ENCODE results near the gene FRK. TPM values are rescaled to one million over a fixed set of nuclear protein-coding genes. Genes with fewer than 3 reads are reported as not detected.

Gene FRK
- total and polyA plus RNA-seq, 9 donors, result 0.38 to 3.5 (median 1.1) TPM

DNA sequence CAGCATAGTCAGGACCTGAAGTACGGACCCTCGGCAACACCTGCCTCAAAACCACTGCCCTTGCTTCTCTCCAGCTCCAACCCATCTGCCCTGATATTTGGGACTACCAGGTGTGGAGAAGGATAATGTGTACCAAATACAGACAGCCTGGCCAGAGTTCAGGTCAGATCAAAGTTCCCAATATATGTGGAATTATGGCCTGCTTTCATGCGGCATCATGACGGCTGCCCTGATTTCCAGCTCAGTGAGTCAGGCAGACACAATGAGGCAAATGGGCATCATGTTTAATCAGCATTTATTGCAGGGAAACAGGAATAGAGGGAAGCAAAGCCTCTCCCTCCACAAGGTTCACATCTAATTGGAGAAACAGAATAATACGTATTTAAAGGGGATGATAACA is 57.9 kb downstream of the FRK start:
- Histone ChIP-seq H3K4me3 (no peak overlapping the region), H3K36me3 (no peaks in the 10 kb centered on the region), H3K27me3 (no peaks in the 10 kb centered on the region), H3K9me3 (no peaks in the 10 kb centered on the region), H3K27ac (no peak overlapping the region), H3K4me1 (ENCODE audit: insufficient read depth) (no peaks in the 10 kb centered on the region)
- TF ChIP-seq, protein P1, sequence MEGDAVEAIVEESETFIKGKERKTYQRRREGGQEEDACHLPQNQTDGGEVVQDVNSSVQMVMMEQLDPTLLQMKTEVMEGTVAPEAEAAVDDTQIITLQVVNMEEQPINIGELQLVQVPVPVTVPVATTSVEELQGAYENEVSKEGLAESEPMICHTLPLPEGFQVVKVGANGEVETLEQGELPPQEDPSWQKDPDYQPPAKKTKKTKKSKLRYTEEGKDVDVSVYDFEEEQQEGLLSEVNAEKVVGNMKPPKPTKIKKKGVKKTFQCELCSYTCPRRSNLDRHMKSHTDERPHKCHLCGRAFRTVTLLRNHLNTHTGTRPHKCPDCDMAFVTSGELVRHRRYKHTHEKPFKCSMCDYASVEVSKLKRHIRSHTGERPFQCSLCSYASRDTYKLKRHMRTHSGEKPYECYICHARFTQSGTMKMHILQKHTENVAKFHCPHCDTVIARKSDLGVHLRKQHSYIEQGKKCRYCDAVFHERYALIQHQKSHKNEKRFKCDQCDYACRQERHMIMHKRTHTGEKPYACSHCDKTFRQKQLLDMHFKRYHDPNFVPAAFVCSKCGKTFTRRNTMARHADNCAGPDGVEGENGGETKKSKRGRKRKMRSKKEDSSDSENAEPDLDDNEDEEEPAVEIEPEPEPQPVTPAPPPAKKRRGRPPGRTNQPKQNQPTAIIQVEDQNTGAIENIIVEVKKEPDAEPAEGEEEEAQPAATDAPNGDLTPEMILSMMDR (IDR thresholded peaks at IDR 0.05), result no peak
- TF ChIP-seq POLR2A (IDR thresholded peaks at IDR 0.05), result no peak
- TF ChIP-seq EP300 (IDR thresholded peaks at IDR 0.05), result no peak
- WGBS, 3 donors, result 94 to 97% (median 95%) methylated on average over 5 of the region's 5 CpGs
- DNase-seq, result no peak
- intact Hi-C loops (cut with DNase I), result no loop called here

DNA sequence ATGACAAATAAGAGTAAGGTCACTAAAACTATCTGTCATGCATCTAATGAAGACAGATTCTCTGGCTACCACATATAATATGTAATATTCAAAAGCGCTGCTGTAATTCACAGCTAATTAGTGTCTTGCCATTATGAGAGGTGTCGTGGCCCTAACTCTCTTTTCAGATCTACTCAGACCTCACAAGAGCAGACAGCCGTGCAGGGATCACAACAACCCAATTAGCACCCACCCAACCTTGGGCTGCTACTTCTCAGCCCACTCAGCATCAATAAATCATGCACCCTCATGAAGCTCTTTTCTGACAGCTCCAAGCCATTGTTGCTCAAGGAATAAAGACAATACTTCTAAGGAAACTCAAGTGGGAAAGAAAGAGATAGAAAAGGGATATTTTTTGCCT is 61.5 kb downstream of the FRK start:
- no peaks in the 10 kb centered on the region for H3K9me3 ChIP-seq
- H3K4me3 ChIP-seq, result no peak overlapping the region
- H3K4me1 ChIP-seq (ENCODE audit: insufficient read depth), result no peaks in the 10 kb centered on the region
- H3K27ac ChIP-seq, result no peak overlapping the region
- 68 to 78% (median 76%) methylated on average over 3 of the region's 3 CpGs for WGBS, 3 donors
- DNase-seq, result no peak
- H3K36me3 ChIP-seq, result no peaks in the 10 kb centered on the region
- intact Hi-C loops (cut with DNase I), result no loop called here
- TF ChIP-seq, protein P1 (IDR thresholded peaks at IDR 0.05), result no peak
- no peak for TF ChIP-seq EP300 (IDR thresholded peaks at IDR 0.05)
- TF ChIP-seq POLR2A (IDR thresholded peaks at IDR 0.05), result no peak
- no peaks in the 10 kb centered on the region for H3K27me3 ChIP-seq

DNA sequence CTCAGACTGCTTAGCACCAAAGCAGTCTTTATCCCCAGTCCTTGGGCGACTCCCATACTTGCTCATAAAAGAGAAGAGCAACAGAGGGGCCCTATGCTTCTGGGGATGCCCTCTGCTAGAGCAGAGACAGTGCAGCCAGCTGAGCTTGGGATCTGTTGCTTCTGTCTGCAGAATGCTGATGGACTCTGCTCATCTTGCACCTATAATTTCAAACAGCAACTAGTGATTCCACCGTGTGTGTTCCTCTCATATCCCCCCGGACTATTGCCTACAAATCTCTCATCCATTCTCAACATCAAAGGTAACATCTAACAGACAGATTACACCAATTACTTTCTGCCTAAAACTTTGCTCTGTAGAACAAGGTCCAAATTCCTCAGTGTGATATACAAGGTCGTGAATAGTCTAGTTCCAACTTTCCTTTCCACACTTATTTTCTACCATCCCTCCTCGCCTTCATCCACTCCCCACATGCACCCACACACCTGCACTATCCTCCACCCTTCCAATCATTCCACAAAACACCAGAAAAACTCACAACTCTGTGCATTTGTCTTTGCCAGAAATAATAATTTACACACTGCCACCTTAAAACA is 62.6 kb downstream of the FRK start:
- Histone ChIP-seq H3K9me3 (no peaks in the 10 kb centered on the region), H3K27ac (no peak overlapping the region), H3K4me1 (ENCODE audit: insufficient read depth) (no peaks in the 10 kb centered on the region), H3K36me3 (no peaks in the 10 kb centered on the region), H3K4me3 (no peak overlapping the region), H3K27me3 (no peaks in the 10 kb centered on the region)
- intact Hi-C loops (cut with DNase I), result no loop called here
- 52 to 61% (median 56%) methylated on average over 5 of the region's 5 CpGs for WGBS, 3 donors
- TF ChIP-seq, protein P1 (IDR thresholded peaks at IDR 0.05), result no peak
- TF ChIP-seq POLR2A (IDR thresholded peaks at IDR 0.05) (no peak), EP300 (IDR thresholded peaks at IDR 0.05) (no peak)
- DNase-seq, result no peak

DNA sequence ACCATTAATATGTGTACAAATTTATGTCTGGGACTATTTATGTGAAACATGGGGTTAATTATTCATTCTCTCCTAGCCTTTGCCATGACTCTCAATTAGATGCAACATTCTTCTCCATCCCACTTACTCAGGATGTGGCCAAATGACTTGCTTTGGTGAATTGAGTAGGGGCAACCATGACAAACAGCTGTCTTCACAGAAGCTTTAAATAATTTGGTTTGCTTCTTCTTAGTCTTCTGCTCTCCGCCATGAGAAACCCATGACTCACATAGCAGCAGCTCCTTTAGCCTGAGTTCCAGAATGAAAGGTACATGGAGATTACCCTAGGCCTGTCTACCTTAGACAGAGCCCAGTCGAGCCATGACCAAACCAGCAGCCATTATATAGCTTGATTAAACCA is 74.7 kb downstream of the FRK start:
- intact Hi-C loops (cut with DNase I), result no loop called here
- TF ChIP-seq POLR2A (IDR thresholded peaks at IDR 0.05), result no peak
- TF ChIP-seq, protein P1 (IDR thresholded peaks at IDR 0.05), result no peak
- TF ChIP-seq EP300 (IDR thresholded peaks at IDR 0.05), result no peak
- Histone ChIP-seq H3K27me3 (no peaks in the 10 kb centered on the region), H3K36me3 (no peaks in the 10 kb centered on the region), H3K4me1 (ENCODE audit: insufficient read depth) (no peaks in the 10 kb centered on the region), H3K9me3 (no peaks in the 10 kb centered on the region), H3K4me3 (no peak overlapping the region), H3K27ac (no peak overlapping the region)
- no peak for DNase-seq
- WGBS, 3 donors, result 93 to 95% (median 95%) methylated on average over 2 of the region's 2 CpGs
